Measurements from ENCODE around the gene SCFD2.

- TF ChIP-seq EZH2 (IDR thresholded peaks at IDR 0.05; ENCODE audit: insufficient read depth, poor library complexity, severe bottlenecking) (no peak), EZH2phosphoT487 (IDR thresholded peaks at IDR 0.05; ENCODE audit: insufficient read depth, low read depth) (0 out of 2 replicates have a peak, but pooled peaks have one; percentile 31)
These were observed 59.1 kb downstream of the SCFD2 start for GRCh38 chr4:53306729-53307128.
